K562 (cell line): ENCODE measurements around the gene FAM20B. TPM values are rescaled to one million over a fixed set of nuclear protein-coding genes. Genes with fewer than 3 reads are reported as not detected.
A peak's percentile ranks its signal among the peaks of the same experiment; 100 is the strongest.

Experiments used
- DIDO1 ChIP-seq: fragments of 450-650 bp; IDR thresholded peaks from 2 replicates; pipeline ENCODE4 v1.6.1; 2016; ENCODE audit warnings: low read depth, missing biosample characterization, missing genetic modification characterization
- DLX4 ChIP-seq: fragments of 250-450 bp; sonication (Bioruptor Pico); IDR thresholded peaks from 2 replicates; pipeline ENCODE4 v1.6.1; 2021; ENCODE audit warnings: mild to moderate bottlenecking
- L3MBTL2 ChIP-seq: fragments of 450-650 bp; IDR thresholded peaks from 2 replicates; pipeline ENCODE4 v1.6.1; 2016; ENCODE audit warnings: mild to moderate bottlenecking, moderate library complexity
- MAFK ChIP-seq: IDR thresholded peaks from 2 replicates; pipeline ENCODE4 v1.6.1; 2011; ENCODE audit warnings: low read length, improper control_type of control experiment
- MBD2 ChIP-seq: sonication (generic); IDR thresholded peaks from 2 replicates; pipeline ENCODE4 v1.6.1; 2016; ENCODE audit warnings: low read depth, borderline replicate concordance
- MTA1 ChIP-seq: fragments of 450-650 bp; IDR thresholded peaks from 2 replicates; pipeline ENCODE4 v1.6.1; 2017; ENCODE audit warnings: borderline replicate concordance
- NFATC3 ChIP-seq: fragments of 450-650 bp; IDR thresholded peaks from 2 replicates; pipeline ENCODE4 v1.6.1; 2017; ENCODE audit warnings: mild to moderate bottlenecking
- POLR2A ChIP-seq: fragments of 450-650 bp; conservative IDR thresholded peaks from 2 replicates; pipeline ENCODE4 v1.6.1; 2016
- SAFB ChIP-seq: fragments of 200-400 bp; formaldehyde crosslinking; IDR thresholded peaks from 2 replicates; pipeline ENCODE4 v1.6.1; 2017; ENCODE audit warnings: low read depth, low read length, borderline replicate concordance
- SETDB1 ChIP-seq: IDR thresholded peaks from one replicate; pipeline ENCODE4 v1.6.1; 2012; ENCODE audit warnings: low read length, control low read depth, inconsistent platforms
- TAF7 ChIP-seq: fragments of 450-650 bp; IDR thresholded peaks from 2 replicates; pipeline ENCODE4 v1.6.1; 2016; ENCODE audit warnings: missing genetic modification characterization, missing compliant biosample characterization
- TRIM24 ChIP-seq, 2 experiments: fragments of 450-650 bp; IDR thresholded peaks; 2 replicates each; pipeline ENCODE4 v1.6.1; 2016
- ZBTB43 ChIP-seq: sonication (generic); formaldehyde crosslinking; IDR thresholded peaks from 2 replicates; pipeline ENCODE4 v1.8.0; 2023; ENCODE audit warnings: mild to moderate bottlenecking, missing genetic modification reagents
- ZNF121 ChIP-seq: sonication (generic); formaldehyde crosslinking; conservative IDR thresholded peaks from 2 replicates; pipeline ENCODE4 v1.8.0; 2022; ENCODE audit warnings: missing genetic modification reagents
- ZNF408 ChIP-seq: fragments of 250-450 bp; sonication (Bioruptor Pico); IDR thresholded peaks from 2 replicates; pipeline ENCODE4 v1.4.0; 2020; ENCODE audit warnings: low read depth, mild to moderate bottlenecking, moderate library complexity
- ZNF41 ChIP-seq: fragments of 250-450 bp; sonication (Bioruptor Pico); conservative IDR thresholded peaks from 2 replicates; pipeline ENCODE4 v1.4.0; 2020; ENCODE audit warnings: mild to moderate bottlenecking
- ZNF561 ChIP-seq: fragments of 450-650 bp; formaldehyde crosslinking; conservative IDR thresholded peaks from 2 replicates; pipeline ENCODE4 v1.4.0; 2020; ENCODE audit warnings: mild to moderate bottlenecking, moderate library complexity
- ZNF644 ChIP-seq: fragments of 200-800 bp; sonication (Bioruptor generic); IDR thresholded peaks from 2 replicates; pipeline ENCODE4 v1.6.1; 2016; ENCODE audit warnings: low read depth, missing genetic modification characterization, missing compliant biosample characterization
- ZZZ3 ChIP-seq: fragments of 450-650 bp; IDR thresholded peaks from 2 replicates; pipeline ENCODE4 v1.6.1; 2016; ENCODE audit warnings: antibody characterized with exemption, mild to moderate bottlenecking, moderate library complexity
- polyA plus RNA-seq, 8 experiments: library from polyadenylated mRNA; depleted of rRNA in 4 of 8; stranded (reverse) in 5 of 8; unstranded in 3 of 8; fragments of >200 nt; fragmentation: Nextera tagmentation in 2 of 8; fragmentation: Illumina TruSeq in 1 of 8; extraction: Ambion mirVana in 2 of 8; extraction: Trizol in 1 of 8; gene quantifications; 2 replicates each; pipeline versions ENCODE4 v1.2.1 to v1.2.3, GENCODE V29; 2011 to 2014; ENCODE audit warnings: inconsistent platforms in 1 of 8, missing spikeins in 1 of 8
- total RNA-seq, 7 experiments: library from RNA; depleted of rRNA in 6 of 7; stranded (reverse); fragments of >200 nt in 6 of 7; fragmentation: Illumina TruSeq in 2 of 7; extraction: Trizol in 2 of 7; gene quantifications; 2 replicates each; pipeline versions ENCODE4 v1.2.1 to v1.2.3, GENCODE V29; 2011 to 2021; ENCODE audit warnings: low replicate concordance in 1 of 7
- TF ChIP-seq, protein P1 (sequence below): fragments of 250-450 bp; sonication (Bioruptor Pico); IDR thresholded peaks from 2 replicates; pipeline ENCODE4 v1.4.0; 2020
- TF ChIP-seq, protein P2 (sequence below): fragments of 250-450 bp; sonication (Bioruptor Pico); IDR thresholded peaks from 2 replicates; pipeline ENCODE4 v1.4.0; 2020

FAM20B gene
- total and polyA plus RNA-seq, 9 of the 15 experiments (the other 6 are each of a cell fraction or from before 2014, with no cell fraction given), result 7.2 to 67.5 (median 42.9) TPM

DNA sequence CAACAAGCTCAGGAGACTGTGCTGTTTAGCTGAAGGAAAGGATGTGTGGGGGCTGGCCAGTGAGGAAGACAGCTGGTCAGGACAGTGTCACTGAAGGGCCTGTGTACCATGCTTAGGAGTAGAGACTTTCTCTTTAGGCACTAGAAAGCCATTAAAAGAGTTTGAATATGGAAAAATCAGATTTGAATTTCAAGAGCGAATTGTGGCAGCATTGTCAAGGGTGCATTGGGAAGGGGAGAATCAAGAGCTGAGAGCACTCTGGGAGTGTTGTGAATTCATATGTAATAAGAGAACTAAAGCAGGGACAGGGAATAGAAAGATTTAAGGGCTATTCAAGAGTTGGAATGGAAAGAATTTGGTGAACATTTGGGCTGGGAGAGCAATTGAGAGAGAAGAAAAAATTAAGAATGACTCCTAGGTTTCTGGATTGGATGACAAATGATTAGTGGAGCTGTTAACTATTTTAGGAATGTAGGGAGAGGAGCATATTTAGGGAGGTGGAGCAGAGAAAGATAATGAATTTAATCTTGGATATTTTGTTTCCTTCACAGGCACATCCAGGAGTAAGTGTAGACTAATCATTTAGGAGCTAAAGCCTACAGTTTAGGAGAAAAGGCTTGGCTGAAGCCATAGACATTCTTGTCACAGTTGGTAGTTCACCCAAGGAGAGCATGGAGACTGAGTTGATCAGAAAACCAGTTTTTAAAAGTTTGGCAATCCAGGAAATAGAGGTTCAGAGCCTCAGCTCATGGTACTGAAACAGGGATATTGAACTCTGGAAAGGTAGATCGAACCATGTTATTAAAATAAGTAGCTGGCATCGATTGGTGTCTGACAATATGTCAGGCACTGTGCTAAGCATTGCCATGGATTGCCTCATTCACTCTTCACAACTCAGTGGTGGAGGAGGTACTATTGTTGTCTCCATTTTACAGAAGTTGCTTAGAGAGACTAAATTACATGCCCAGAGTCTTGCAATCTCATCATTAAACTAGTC lies 33.1 kb downstream of the FAM20B start (continued):
- TF ChIP-seq ZNF41 (CRISPR knock-in tag) (0 out of 2 replicates have a peak, but pooled peaks have one; percentile 12), ZZZ3 (no peak), ZNF644 (tag) (peak; percentile 75; the same call in 1 of the 2 replicates), MBD2 (no peak), NFATC3 (no peak), TRIM24 (IDR thresholded peaks at IDR 0.05) (peak; percentile 9 to 58; a peak in 1 of 4 replicates), ZNF121 (CRISPR knock-in tag) (no peak), MTA1 (no peak), ZNF408 (CRISPR knock-in tag) (no peak), ZNF561 (CRISPR knock-in tag) (peak; percentile 38; the same call in 1 of the 2 replicates), MAFK (no peak), POLR2A (no peak), SAFB (no peak), DIDO1 (tag) (no peak), SETDB1 (no peak), ZBTB43 (CRISPR knock-in tag) (no peak), TAF7 (tag) (no peak), L3MBTL2 (0 out of 2 replicates have a peak, but pooled peaks have one; percentile 35), DLX4 (CRISPR knock-in tag) (no peak)
- TF ChIP-seq, protein P1, sequence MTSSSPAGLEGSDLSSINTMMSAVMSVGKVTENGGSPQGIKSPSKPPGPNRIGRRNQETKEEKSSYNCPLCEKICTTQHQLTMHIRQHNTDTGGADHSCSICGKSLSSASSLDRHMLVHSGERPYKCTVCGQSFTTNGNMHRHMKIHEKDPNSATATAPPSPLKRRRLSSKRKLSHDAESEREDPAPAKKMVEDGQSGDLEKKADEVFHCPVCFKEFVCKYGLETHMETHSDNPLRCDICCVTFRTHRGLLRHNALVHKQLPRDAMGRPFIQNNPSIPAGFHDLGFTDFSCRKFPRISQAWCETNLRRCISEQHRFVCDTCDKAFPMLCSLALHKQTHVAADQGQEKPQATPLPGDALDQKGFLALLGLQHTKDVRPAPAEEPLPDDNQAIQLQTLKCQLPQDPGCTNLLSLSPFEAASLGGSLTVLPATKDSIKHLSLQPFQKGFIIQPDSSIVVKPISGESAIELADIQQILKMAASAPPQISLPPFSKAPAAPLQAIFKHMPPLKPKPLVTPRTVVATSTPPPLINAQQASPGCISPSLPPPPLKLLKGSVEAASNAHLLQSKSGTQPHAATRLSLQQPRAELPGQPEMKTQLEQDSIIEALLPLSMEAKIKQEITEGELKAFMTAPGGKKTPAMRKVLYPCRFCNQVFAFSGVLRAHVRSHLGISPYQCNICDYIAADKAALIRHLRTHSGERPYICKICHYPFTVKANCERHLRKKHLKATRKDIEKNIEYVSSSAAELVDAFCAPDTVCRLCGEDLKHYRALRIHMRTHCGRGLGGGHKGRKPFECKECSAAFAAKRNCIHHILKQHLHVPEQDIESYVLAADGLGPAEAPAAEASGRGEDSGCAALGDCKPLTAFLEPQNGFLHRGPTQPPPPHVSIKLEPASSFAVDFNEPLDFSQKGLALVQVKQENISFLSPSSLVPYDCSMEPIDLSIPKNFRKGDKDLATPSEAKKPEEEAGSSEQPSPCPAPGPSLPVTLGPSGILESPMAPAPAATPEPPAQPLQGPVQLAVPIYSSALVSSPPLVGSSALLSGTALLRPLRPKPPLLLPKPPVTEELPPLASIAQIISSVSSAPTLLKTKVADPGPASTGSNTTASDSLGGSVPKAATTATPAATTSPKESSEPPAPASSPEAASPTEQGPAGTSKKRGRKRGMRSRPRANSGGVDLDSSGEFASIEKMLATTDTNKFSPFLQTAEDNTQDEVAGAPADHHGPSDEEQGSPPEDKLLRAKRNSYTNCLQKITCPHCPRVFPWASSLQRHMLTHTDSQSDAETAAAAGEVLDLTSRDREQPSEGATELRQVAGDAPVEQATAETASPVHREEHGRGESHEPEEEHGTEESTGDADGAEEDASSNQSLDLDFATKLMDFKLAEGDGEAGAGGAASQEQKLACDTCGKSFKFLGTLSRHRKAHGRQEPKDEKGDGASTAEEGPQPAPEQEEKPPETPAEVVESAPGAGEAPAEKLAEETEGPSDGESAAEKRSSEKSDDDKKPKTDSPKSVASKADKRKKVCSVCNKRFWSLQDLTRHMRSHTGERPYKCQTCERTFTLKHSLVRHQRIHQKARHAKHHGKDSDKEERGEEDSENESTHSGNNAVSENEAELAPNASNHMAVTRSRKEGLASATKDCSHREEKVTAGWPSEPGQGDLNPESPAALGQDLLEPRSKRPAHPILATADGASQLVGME (CRISPR knock-in tag), result no peak
- TF ChIP-seq, protein P2, sequence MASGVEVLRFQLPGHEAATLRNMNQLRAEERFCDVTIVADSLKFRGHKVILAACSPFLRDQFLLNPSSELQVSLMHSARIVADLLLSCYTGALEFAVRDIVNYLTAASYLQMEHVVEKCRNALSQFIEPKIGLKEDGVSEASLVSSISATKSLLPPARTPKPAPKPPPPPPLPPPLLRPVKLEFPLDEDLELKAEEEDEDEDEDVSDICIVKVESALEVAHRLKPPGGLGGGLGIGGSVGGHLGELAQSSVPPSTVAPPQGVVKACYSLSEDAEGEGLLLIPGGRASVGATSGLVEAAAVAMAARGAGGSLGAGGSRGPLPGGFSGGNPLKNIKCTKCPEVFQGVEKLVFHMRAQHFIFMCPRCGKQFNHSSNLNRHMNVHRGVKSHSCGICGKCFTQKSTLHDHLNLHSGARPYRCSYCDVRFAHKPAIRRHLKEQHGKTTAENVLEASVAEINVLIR (CRISPR knock-in tag), result no peak
